ENCODE results near the gene KIF26B. TPM values are rescaled to one million over a fixed set of nuclear protein-coding genes. Genes with fewer than 3 reads are reported as not detected.

The KIF26B gene
- total and polyA plus RNA-seq, 2 experiments from 2014 or later, result 2.5 to 8.0 TPM

- H4K20me1 ChIP-seq (ENCODE audit: insufficient read depth), result no peaks in the 10 kb centered on the region
- TF ChIP-seq EZH2 (IDR thresholded peaks at IDR 0.05; ENCODE audit: insufficient read depth, poor library complexity, severe bottlenecking), result no peak
- no peaks in the 10 kb centered on the region for H3K4me1 ChIP-seq (ENCODE audit: insufficient read depth)
- H3K9me2 ChIP-seq (ENCODE audit: insufficient read depth), result no peaks in the 10 kb centered on the region
- in situ Hi-C loops (cut with MboI), result no loop called here
- H3K27ac ChIP-seq, result no peak overlapping the region
- H3K79me2 ChIP-seq (ENCODE audit: insufficient read depth), result no peaks in the 10 kb centered on the region
- H3F3A ChIP-seq (ENCODE audit: insufficient read depth), result no peaks in the 10 kb centered on the region
- H3K4me3 ChIP-seq, result no peak overlapping the region
- WGBS, 2 experiments (ENCODE audit: low coverage in 1 of 2, low lambda C conversion rate in 2 of 2, missing lambda C conversion rate in 2 of 2), result 62 to 70% methylated on average over 14 of the region's 14 CpGs
- DNase-seq, result no peak
- no peak overlapping the region for H2AFZ ChIP-seq
- no peak overlapping the region for H3K9ac ChIP-seq
- no peaks in the 10 kb centered on the region for H3K9me3 ChIP-seq (ENCODE audit: low read depth)
- no peak overlapping the region for H3K4me2 ChIP-seq (ENCODE audit: unreplicated experiment)
- H3K36me3 ChIP-seq (ENCODE audit: low read depth), result no peaks in the 10 kb centered on the region
- no peaks in the 10 kb centered on the region for H3K27me3 ChIP-seq (replicated peaks; ENCODE audit: insufficient read depth)
Measured at GRCh38 chr1:245418077-245418476, 263.3 kb downstream of the KIF26B start.

- Histone ChIP-seq H3K27me3 (replicated peaks; ENCODE audit: insufficient read depth) (no peaks in the 10 kb centered on the region), H2AFZ (no peak overlapping the region), H3K79me2 (ENCODE audit: insufficient read depth) (no peaks in the 10 kb centered on the region), H3K4me1 (ENCODE audit: insufficient read depth) (no peaks in the 10 kb centered on the region), H4K20me1 (ENCODE audit: insufficient read depth) (no peaks in the 10 kb centered on the region), H3K4me3 (no peak overlapping the region), H3K4me2 (ENCODE audit: unreplicated experiment) (no peak overlapping the region), H3K36me3 (ENCODE audit: low read depth) (no peaks in the 10 kb centered on the region), H3F3A (ENCODE audit: insufficient read depth) (no peaks in the 10 kb centered on the region), H3K9ac (no peak overlapping the region), H3K9me3 (ENCODE audit: low read depth) (no peaks in the 10 kb centered on the region), H3K27ac (no peak overlapping the region), H3K9me2 (ENCODE audit: insufficient read depth) (no peaks in the 10 kb centered on the region)
- in situ Hi-C loops (cut with MboI), result no loop called here
- TF ChIP-seq EZH2 (IDR thresholded peaks at IDR 0.05; ENCODE audit: insufficient read depth, poor library complexity, severe bottlenecking), result no peak
- TF ChIP-seq EZH2phosphoT487 (IDR thresholded peaks at IDR 0.05; ENCODE audit: insufficient read depth, low read depth), result no peak
- DNase-seq, result no peak
- WGBS, 2 experiments (ENCODE audit: low coverage in 1 of 2, low lambda C conversion rate in 2 of 2, missing lambda C conversion rate in 2 of 2), result 74 to 75% methylated on average over 15 of the region's 15 CpGs
Measured at GRCh38 chr1:245419461-245419978, 264.7 kb downstream of the KIF26B start.

GRCh38 chr1:245419989-245420388 is 265.2 kb downstream of the KIF26B start:
- H3K27me3 ChIP-seq (replicated peaks; ENCODE audit: insufficient read depth), result no peaks in the 10 kb centered on the region
- no peak overlapping the region for H2AFZ ChIP-seq
- H3K9me2 ChIP-seq (ENCODE audit: insufficient read depth), result no peaks in the 10 kb centered on the region
- H3F3A ChIP-seq (ENCODE audit: insufficient read depth), result no peaks in the 10 kb centered on the region
- no peaks in the 10 kb centered on the region for H3K36me3 ChIP-seq (ENCODE audit: low read depth)
- TF ChIP-seq EZH2 (IDR thresholded peaks at IDR 0.05; ENCODE audit: insufficient read depth, poor library complexity, severe bottlenecking) (no peak), EZH2phosphoT487 (IDR thresholded peaks at IDR 0.05; ENCODE audit: insufficient read depth, low read depth) (no peak)
- H3K4me3 ChIP-seq, result no peak overlapping the region
- no peaks in the 10 kb centered on the region for H3K9me3 ChIP-seq (ENCODE audit: low read depth)
- no peaks in the 10 kb centered on the region for H3K79me2 ChIP-seq (ENCODE audit: insufficient read depth)
- DNase-seq, result no peak
- H3K4me2 ChIP-seq (ENCODE audit: unreplicated experiment), result no peak overlapping the region
- 64 to 70% methylated on average over 7 of the region's 7 CpGs for WGBS, 2 experiments (ENCODE audit: low coverage in 1 of 2, low lambda C conversion rate in 2 of 2, missing lambda C conversion rate in 2 of 2)
- H3K9ac ChIP-seq, result no peak overlapping the region
- H4K20me1 ChIP-seq (ENCODE audit: insufficient read depth), result no peaks in the 10 kb centered on the region
- no peaks in the 10 kb centered on the region for H3K4me1 ChIP-seq (ENCODE audit: insufficient read depth)
- no peak overlapping the region for H3K27ac ChIP-seq
- in situ Hi-C loops (cut with MboI), result no loop called here

- H3F3A ChIP-seq (ENCODE audit: insufficient read depth), result no peaks in the 10 kb centered on the region
- in situ Hi-C loops (cut with MboI), result no loop called here
- H3K4me1 ChIP-seq (ENCODE audit: insufficient read depth), result no peaks in the 10 kb centered on the region
- H2AFZ ChIP-seq, result no peak overlapping the region
- no peaks in the 10 kb centered on the region for H4K20me1 ChIP-seq (ENCODE audit: insufficient read depth)
- no peak overlapping the region for H3K4me3 ChIP-seq
- H3K4me2 ChIP-seq (ENCODE audit: unreplicated experiment), result no peak overlapping the region
- no peaks in the 10 kb centered on the region for H3K79me2 ChIP-seq (ENCODE audit: insufficient read depth)
- H3K9ac ChIP-seq, result no peak overlapping the region
- no peaks in the 10 kb centered on the region for H3K9me3 ChIP-seq (ENCODE audit: low read depth)
- WGBS, 2 experiments (ENCODE audit: low coverage in 1 of 2, low lambda C conversion rate in 2 of 2, missing lambda C conversion rate in 2 of 2), result 66 to 76% methylated on average over 2 of the region's 2 CpGs
- DNase-seq, result no peak
- no peak for TF ChIP-seq EZH2 (IDR thresholded peaks at IDR 0.05; ENCODE audit: insufficient read depth, poor library complexity, severe bottlenecking)
- no peak for TF ChIP-seq EZH2phosphoT487 (IDR thresholded peaks at IDR 0.05; ENCODE audit: insufficient read depth, low read depth)
- H3K36me3 ChIP-seq (ENCODE audit: low read depth), result no peaks in the 10 kb centered on the region
- H3K27ac ChIP-seq, result no peak overlapping the region
- no peaks in the 10 kb centered on the region for H3K27me3 ChIP-seq (replicated peaks; ENCODE audit: insufficient read depth)
- no peaks in the 10 kb centered on the region for H3K9me2 ChIP-seq (ENCODE audit: insufficient read depth)
Measured at GRCh38 chr1:245420926-245421325, 266.1 kb downstream of the KIF26B start.

GRCh38 chr1:245428681-245429080 is 273.9 kb downstream of the KIF26B start:
- Histone ChIP-seq H3F3A (ENCODE audit: insufficient read depth) (no peaks in the 10 kb centered on the region), H3K79me2 (ENCODE audit: insufficient read depth) (no peaks in the 10 kb centered on the region), H3K27ac (no peak overlapping the region), H3K4me2 (ENCODE audit: unreplicated experiment) (no peak overlapping the region), H3K27me3 (replicated peaks; ENCODE audit: insufficient read depth) (no peaks in the 10 kb centered on the region), H3K9me2 (ENCODE audit: insufficient read depth) (no peaks in the 10 kb centered on the region), H3K4me3 (no peak overlapping the region), H3K36me3 (ENCODE audit: low read depth) (no peaks in the 10 kb centered on the region), H3K9me3 (ENCODE audit: low read depth) (no peaks in the 10 kb centered on the region), H3K9ac (no peak overlapping the region), H2AFZ (no peak overlapping the region), H4K20me1 (ENCODE audit: insufficient read depth) (no peaks in the 10 kb centered on the region), H3K4me1 (ENCODE audit: insufficient read depth) (no peaks in the 10 kb centered on the region)
- DNase-seq, result no peak
- TF ChIP-seq EZH2phosphoT487 (IDR thresholded peaks at IDR 0.05; ENCODE audit: insufficient read depth, low read depth) (no peak), EZH2 (IDR thresholded peaks at IDR 0.05; ENCODE audit: insufficient read depth, poor library complexity, severe bottlenecking) (no peak)
- 19 to 23% methylated on average over 4 of the region's 4 CpGs for WGBS, 2 experiments (ENCODE audit: low coverage in 1 of 2, low lambda C conversion rate in 2 of 2, missing lambda C conversion rate in 2 of 2)
- in situ Hi-C loops (cut with MboI), result no loop called here

All from GM23248 (cell line).